Glutamatergic neuron (in vitro differentiated cells): ENCODE results near the gene SLC4A4. TPM values are rescaled to one million over a fixed set of nuclear protein-coding genes. Genes with fewer than 3 reads are reported as not detected.

Experiments used
- DNase-seq: peaks from one replicate; pipeline ENCODE4 v3.0.0; 2022
- H3K27ac Mint-ChIP-seq: one replicate; pipeline ENCODE4 v1.8.0; 2020; ENCODE audit warnings: mild to moderate bottlenecking, mixed read lengths, inconsistent platforms; ENCODE audit not compliant: unreplicated experiment
- H3K27me3 Mint-ChIP-seq: one replicate; pipeline ENCODE4 v1.8.0; 2020; ENCODE audit warnings: mild to moderate bottlenecking, moderate library complexity, mixed read lengths, inconsistent platforms; ENCODE audit not compliant: unreplicated experiment
- H3K36me3 Mint-ChIP-seq: one replicate; pipeline ENCODE4 v1.8.0; 2020; ENCODE audit warnings: mild to moderate bottlenecking, mixed read lengths, inconsistent platforms; ENCODE audit not compliant: unreplicated experiment
- H3K4me1 Mint-ChIP-seq: one replicate; pipeline ENCODE4 v1.8.0; 2020; ENCODE audit warnings: mild to moderate bottlenecking, low read depth, mixed read lengths, inconsistent platforms; ENCODE audit not compliant: unreplicated experiment
- H3K4me3 Mint-ChIP-seq: one replicate; pipeline ENCODE4 v1.8.0; 2020; ENCODE audit warnings: mild to moderate bottlenecking, mixed read lengths, inconsistent platforms; ENCODE audit not compliant: unreplicated experiment
- H3K9me3 Mint-ChIP-seq: one replicate; pipeline ENCODE4 v1.8.0; 2020; ENCODE audit warnings: mild to moderate bottlenecking, moderate library complexity, mixed read lengths, inconsistent platforms; ENCODE audit not compliant: unreplicated experiment
- total RNA-seq: library from RNA; stranded (reverse); fragmentation: NEBNext Ultra II Directional; extraction: Animal tissue kit (Norgen Biotek cat#: 25700); gene quantifications from one replicate; pipeline ENCODE4 v1.2.1, GENCODE V29; 2021; ENCODE audit not compliant: unreplicated experiment
- TF ChIP-seq, protein P1 (sequence below): fragments of 200-600 bp; sonication (generic); IDR thresholded peaks from one replicate; pipeline ENCODE4 v1.5.0; 2021; ENCODE audit not compliant: partially characterized antibody, unreplicated experiment

SLC4A4 gene
- total RNA-seq, 1 donor from 2014 or later, result 0.86 TPM

- TF ChIP-seq, protein P1, sequence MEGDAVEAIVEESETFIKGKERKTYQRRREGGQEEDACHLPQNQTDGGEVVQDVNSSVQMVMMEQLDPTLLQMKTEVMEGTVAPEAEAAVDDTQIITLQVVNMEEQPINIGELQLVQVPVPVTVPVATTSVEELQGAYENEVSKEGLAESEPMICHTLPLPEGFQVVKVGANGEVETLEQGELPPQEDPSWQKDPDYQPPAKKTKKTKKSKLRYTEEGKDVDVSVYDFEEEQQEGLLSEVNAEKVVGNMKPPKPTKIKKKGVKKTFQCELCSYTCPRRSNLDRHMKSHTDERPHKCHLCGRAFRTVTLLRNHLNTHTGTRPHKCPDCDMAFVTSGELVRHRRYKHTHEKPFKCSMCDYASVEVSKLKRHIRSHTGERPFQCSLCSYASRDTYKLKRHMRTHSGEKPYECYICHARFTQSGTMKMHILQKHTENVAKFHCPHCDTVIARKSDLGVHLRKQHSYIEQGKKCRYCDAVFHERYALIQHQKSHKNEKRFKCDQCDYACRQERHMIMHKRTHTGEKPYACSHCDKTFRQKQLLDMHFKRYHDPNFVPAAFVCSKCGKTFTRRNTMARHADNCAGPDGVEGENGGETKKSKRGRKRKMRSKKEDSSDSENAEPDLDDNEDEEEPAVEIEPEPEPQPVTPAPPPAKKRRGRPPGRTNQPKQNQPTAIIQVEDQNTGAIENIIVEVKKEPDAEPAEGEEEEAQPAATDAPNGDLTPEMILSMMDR, result no peak
- Mint-ChIP-seq H3K27ac (no peak overlapping the region), H3K9me3 (peaks cover 2% of the 10 kb centered on the region), H3K4me3 (no peak overlapping the region), H3K4me1 (peaks cover 2% of the 10 kb centered on the region), H3K36me3 (no peaks in the 10 kb centered on the region), H3K27me3 (peaks cover 1% of the 10 kb centered on the region)
- no peak for DNase-seq
These were observed 110.2 kb downstream of the SLC4A4 start for GRCh38 chr4:71449040-71449439.

GRCh38 chr4:71449878-71450277 is 111.1 kb downstream of the SLC4A4 start:
- H3K9me3 Mint-ChIP-seq, result peaks cover 2% of the 10 kb centered on the region
- no peaks in the 10 kb centered on the region for H3K36me3 Mint-ChIP-seq
- peaks cover 2% of the 10 kb centered on the region for H3K4me1 Mint-ChIP-seq
- no peak overlapping the region for H3K27ac Mint-ChIP-seq
- H3K4me3 Mint-ChIP-seq, result no peak overlapping the region
- peaks cover 1% of the 10 kb centered on the region for H3K27me3 Mint-ChIP-seq
- DNase-seq, result no peak
- TF ChIP-seq, protein P1, result no peak

- no peak for DNase-seq
- Mint-ChIP-seq H3K9me3 (peaks cover 2% of the 10 kb centered on the region), H3K36me3 (no peaks in the 10 kb centered on the region), H3K4me3 (no peak overlapping the region), H3K4me1 (peaks cover 2% of the 10 kb centered on the region), H3K27me3 (peaks cover 1% of the 10 kb centered on the region), H3K27ac (no peak overlapping the region)
- TF ChIP-seq, protein P1, result no peak
These were observed 114.7 kb downstream of the SLC4A4 start for GRCh38 chr4:71453531-71453930.

GRCh38 chr4:71456841-71457240 is 118.0 kb downstream of the SLC4A4 start:
- H3K4me3 Mint-ChIP-seq, result no peak overlapping the region
- DNase-seq, result no peak
- no peak overlapping the region for H3K27ac Mint-ChIP-seq
- H3K27me3 Mint-ChIP-seq, result peaks cover 1% of the 10 kb centered on the region
- TF ChIP-seq, protein P1, result no peak
- no peaks in the 10 kb centered on the region for H3K36me3 Mint-ChIP-seq
- H3K9me3 Mint-ChIP-seq, result no peaks in the 10 kb centered on the region
- peaks cover 2% of the 10 kb centered on the region for H3K4me1 Mint-ChIP-seq

DNA sequence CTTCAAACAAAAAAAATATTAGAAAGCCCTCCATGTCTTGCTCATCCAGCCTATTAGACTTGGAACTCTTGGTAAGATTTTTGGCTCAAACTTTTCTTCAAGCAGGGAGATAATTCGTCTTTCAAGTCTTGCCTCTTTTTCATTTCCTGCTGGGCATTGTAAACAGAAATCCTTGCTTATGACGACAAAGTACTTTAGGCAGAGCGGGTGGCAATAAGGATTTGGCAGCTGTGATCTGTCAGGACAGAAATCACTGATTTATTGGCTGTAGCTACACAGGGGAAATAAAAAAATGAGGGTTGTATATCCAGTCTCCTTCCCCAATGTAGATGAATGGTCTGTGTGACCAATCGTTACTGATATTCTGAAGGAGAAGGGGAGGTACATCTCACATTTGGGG is 121.6 kb downstream of the SLC4A4 start:
- Mint-ChIP-seq H3K27ac (no peak overlapping the region), H3K4me3 (no peak overlapping the region), H3K4me1 (no peaks in the 10 kb centered on the region), H3K27me3 (no peaks in the 10 kb centered on the region), H3K36me3 (no peaks in the 10 kb centered on the region), H3K9me3 (no peaks in the 10 kb centered on the region)
- no peak for DNase-seq
- TF ChIP-seq, protein P1, result no peak
